PC-3 (cell line): ENCODE results near the gene WFS1. TPM values are rescaled to one million over a fixed set of nuclear protein-coding genes. Genes with fewer than 3 reads are reported as not detected.

ENCODE experiments used
- ATAC-seq: fragments of 200-7000 bp; cut with Tn5 transposase; 2 replicates; pipeline ENCODE4 v1.9.1; 2020; ENCODE audit warnings: mild to moderate bottlenecking, moderate library complexity
- BruUV-seq: library from RNA; stranded (reverse); fragments of 400-500 nt; replicated peaks from 2 replicates; lab custom pipeline; 2021; lab: Mats Ljungman, UMichigan
- CTCF ChIA-PET: fragments of 300-600 bp; sonication (Branson Sonifier 250); formaldehyde crosslinking; loops from one replicate; lab custom pipeline; 2022; ENCODE audit warnings: antibody characterized with exemption; lab: Charles Lee
- POLR2A ChIA-PET: fragments of 300-600 bp; sonication (Branson Sonifier 250); formaldehyde crosslinking; loops from one replicate; lab custom pipeline; 2022; ENCODE audit warnings: antibody characterized with exemption; ENCODE audit not compliant: unreplicated experiment; lab: Charles Lee
- DNase-seq: peaks from one replicate; pipeline ENCODE4 v3.0.0-alpha.2; 2015
- H2AFZ ChIP-seq: fragments of 300-600 bp; sonication (generic); 2 replicates; pipeline ENCODE4 v1.6.0; 2016; ENCODE audit warnings: antibody characterized with exemption, low read length
- H3F3A ChIP-seq: fragments of 300-600 bp; sonication (generic); one replicate; pipeline ENCODE4 v1.6.0; 2017; ENCODE audit warnings: antibody characterized with exemption, low read length, control low read depth, mild to moderate bottlenecking; ENCODE audit not compliant: unreplicated experiment
- H3K27ac ChIP-seq: fragments of 300-600 bp; sonication (generic); 2 replicates; pipeline ENCODE4 v1.5.1; 2016; ENCODE audit warnings: mild to moderate bottlenecking, low read length
- H3K27me3 ChIP-seq: fragments of 300-600 bp; sonication (generic); 2 replicates; pipeline ENCODE4 v1.6.1; 2016; ENCODE audit warnings: low read length, mixed read lengths
- H3K36me3 ChIP-seq: fragments of 300-600 bp; sonication (generic); 2 replicates; pipeline ENCODE4 v1.6.1; 2016; ENCODE audit warnings: low read depth, mixed run types, low read length, mixed read lengths
- H3K4me1 ChIP-seq: fragments of 300-600 bp; sonication (generic); 2 replicates; pipeline ENCODE4 v1.5.1; 2016; ENCODE audit warnings: low read length; ENCODE audit not compliant: insufficient read depth
- H3K4me2 ChIP-seq: fragments of 300-600 bp; sonication (generic); 2 replicates; pipeline ENCODE4 v1.6.0; 2016; ENCODE audit warnings: low read length
- H3K4me3 ChIP-seq: fragments of 300-600 bp; sonication (generic); 2 replicates; pipeline ENCODE4 v1.5.1; 2016; ENCODE audit warnings: mild to moderate bottlenecking, low read length, mixed read lengths
- H3K79me2 ChIP-seq: fragments of 300-600 bp; sonication (generic); 2 replicates; pipeline ENCODE4 v1.6.1; 2017; ENCODE audit warnings: low read length, mixed read lengths
- H3K9ac ChIP-seq: fragments of 300-600 bp; sonication (generic); 2 replicates; pipeline ENCODE4 v1.6.0; 2016; ENCODE audit warnings: mild to moderate bottlenecking, low read length
- H3K9me2 ChIP-seq: fragments of 300-600 bp; sonication (generic); replicated peaks from 2 replicates; pipeline ENCODE4 v1.6.1; 2016; ENCODE audit warnings: mixed run types, low read length, mixed read lengths
- H3K9me3 ChIP-seq: fragments of 300-600 bp; sonication (generic); 2 replicates; pipeline ENCODE4 v1.6.1; 2016; ENCODE audit warnings: low read length, mixed read lengths
- H4K20me1 ChIP-seq: fragments of 300-600 bp; sonication (generic); 2 replicates; pipeline ENCODE4 v1.6.1; 2016; ENCODE audit warnings: low read length, mixed read lengths
- CTCF ChIP-seq: fragments of 300-600 bp; sonication (generic); conservative IDR thresholded peaks from 2 replicates; pipeline ENCODE4 v1.5.1; 2017; ENCODE audit warnings: antibody characterized with exemption, low read depth, mild to moderate bottlenecking, low read length
- EZH2 ChIP-seq: fragments of 300-600 bp; sonication (generic); IDR thresholded peaks from one replicate; pipeline ENCODE4 v1.6.1; 2017; ENCODE audit warnings: antibody characterized with exemption, mild to moderate bottlenecking, low read length; ENCODE audit not compliant: unreplicated experiment
- EZH2phosphoT487 ChIP-seq: fragments of 300-600 bp; sonication (generic); IDR thresholded peaks from 2 replicates; pipeline ENCODE4 v1.6.1; 2018; ENCODE audit warnings: mild to moderate bottlenecking, antibody characterized with exemption, low read length, borderline replicate concordance
- intact Hi-C: fragments of 100-400 bp; cut with micrococcal nuclease; formaldehyde crosslinking; loops from 2 replicates; pipeline ENCODE4 v1.9.0; 2023
- total RNA-seq: library from RNA; depleted of rRNA; stranded (reverse); fragments of >200 nt; gene quantifications from 2 replicates; pipeline ENCODE4 v1.2.3, GENCODE V29; 2014

The WFS1 gene
- total RNA-seq, 1 experiment from 2014 or later = 35.7 TPM

GRCh38 chr4:6279582-6280289, 10.1 kb downstream of the WFS1 start:
- Histone ChIP-seq H3K27ac (no peak overlapping the region), H3K4me3 (no peak overlapping the region), H4K20me1 (no peaks in the 10 kb centered on the region), H3K27me3 (no peaks in the 10 kb centered on the region), H3F3A (no peaks in the 10 kb centered on the region), H3K36me3 (no peaks in the 10 kb centered on the region), H3K9ac (no peak overlapping the region), H3K9me2 (no peaks in the 10 kb centered on the region), H3K79me2 (peaks cover 13% of the 10 kb centered on the region), H2AFZ (no peak overlapping the region), H3K4me1 (no peaks in the 10 kb centered on the region), H3K4me2 (no peak overlapping the region), H3K9me3 (no peaks in the 10 kb centered on the region)
- ATAC-seq = no peak
- intact Hi-C loops = no loop called here
- POLR2A ChIA-PET = no interaction called here
- TF ChIP-seq EZH2 (no peak), CTCF (no peak)
- CTCF ChIA-PET = no interaction called here
- no TSS peak for BruUV-seq
- no peak for DNase-seq

GRCh38 chr4:6280365-6280996, 10.8 kb downstream of the WFS1 start:
- Histone ChIP-seq H3K4me2 (no peak overlapping the region), H3K9me2 (no peaks in the 10 kb centered on the region), H3K9me3 (no peaks in the 10 kb centered on the region), H3K27me3 (no peaks in the 10 kb centered on the region), H3K27ac (no peak overlapping the region), H3K36me3 (no peaks in the 10 kb centered on the region), H3K4me1 (no peaks in the 10 kb centered on the region), H3F3A (no peaks in the 10 kb centered on the region), H4K20me1 (no peaks in the 10 kb centered on the region), H3K4me3 (no peak overlapping the region), H3K9ac (no peak overlapping the region), H2AFZ (no peak overlapping the region), H3K79me2 (peaks cover 7% of the 10 kb centered on the region)
- intact Hi-C loops = no loop called here
- BruUV-seq = no TSS peak
- ATAC-seq (peak; percentile 51), DNase-seq (peak; percentile 32)
- ChIA-PET CTCF (no interaction called here), POLR2A (no interaction called here)
- TF ChIP-seq CTCF (no peak), EZH2 (no peak), EZH2phosphoT487 (no peak)
